GM23338 (cell line): ENCODE results near the gene STAC2. TPM values are rescaled to one million over a fixed set of nuclear protein-coding genes. Genes with fewer than 3 reads are reported as not detected.

Experiments
- ATAC-seq: fragments of 200-7000 bp; cut with Tn5 transposase; 3 replicates; pipeline ENCODE4 v1.9.1; 2020
- DNase-seq: peaks from one replicate; pipeline ENCODE4 v3.0.0-alpha.2; 2015; ENCODE audit warnings: low spot score
- H2AFZ ChIP-seq: fragments of 200-600 bp; sonication (generic); 2 replicates; pipeline ENCODE4 v1.8.0; 2016; ENCODE audit warnings: antibody characterized with exemption, mild to moderate bottlenecking, moderate library complexity
- H3F3A ChIP-seq: fragments of 200-600 bp; sonication (generic); replicated peaks from 2 replicates; pipeline ENCODE4 v1.8.0; 2017; ENCODE audit warnings: antibody characterized with exemption, mixed run types, low read depth
- H3K27ac ChIP-seq: fragments of 200-600 bp; sonication (generic); 2 replicates; pipeline ENCODE4 v1.6.1; 2016; ENCODE audit warnings: low read depth
- H3K27me3 ChIP-seq: fragments of 200-600 bp; sonication (generic); 2 replicates; pipeline ENCODE4 v1.8.0; 2016; ENCODE audit warnings: mild to moderate bottlenecking, mixed run types, moderate library complexity; ENCODE audit not compliant: insufficient read depth
- H3K36me3 ChIP-seq: fragments of 200-600 bp; sonication (generic); 2 replicates; pipeline ENCODE4 v1.8.0; 2016; ENCODE audit warnings: mild to moderate bottlenecking; ENCODE audit not compliant: insufficient read depth
- H3K4me1 ChIP-seq: fragments of 200-600 bp; sonication (generic); 2 replicates; pipeline ENCODE4 v1.8.0; 2016; ENCODE audit warnings: mild to moderate bottlenecking, moderate library complexity; ENCODE audit not compliant: insufficient read depth
- H3K4me2 ChIP-seq: fragments of 200-600 bp; sonication (generic); 2 replicates; pipeline ENCODE4 v1.7.1; 2017; ENCODE audit warnings: mixed run types
- H3K4me3 ChIP-seq: fragments of 200-600 bp; sonication (generic); 2 replicates; pipeline ENCODE4 v1.6.1; 2016; ENCODE audit warnings: mixed run types
- H3K79me2 ChIP-seq: fragments of 200-600 bp; sonication (generic); replicated peaks from 2 replicates; pipeline ENCODE4 v1.8.0; 2017; ENCODE audit warnings: mild to moderate bottlenecking; ENCODE audit not compliant: insufficient read depth
- H3K9me2 ChIP-seq: fragments of 200-600 bp; sonication (generic); 2 replicates; pipeline ENCODE4 v1.8.0; 2017; ENCODE audit not compliant: insufficient read depth
- H4K20me1 ChIP-seq: fragments of 200-600 bp; sonication (generic); replicated peaks from 2 replicates; pipeline ENCODE4 v1.8.0; 2017; ENCODE audit warnings: mild to moderate bottlenecking; ENCODE audit not compliant: insufficient read depth
- H3K27ac Mint-ChIP-seq: 2 replicates; pipeline ENCODE4 v1.8.0; 2020; ENCODE audit warnings: inconsistent platforms, mild to moderate bottlenecking, moderate library complexity, mixed read lengths
- H3K27me3 Mint-ChIP-seq: 3 replicates; pipeline ENCODE4 v1.8.0; 2022; ENCODE audit warnings: low read depth, mild to moderate bottlenecking, moderate library complexity, mixed read lengths, inconsistent platforms; ENCODE audit not compliant: insufficient read depth, poor library complexity
- H3K36me3 Mint-ChIP-seq: 3 replicates; pipeline ENCODE4 v1.8.0; 2021; ENCODE audit warnings: low read depth, mild to moderate bottlenecking, inconsistent platforms, moderate library complexity, mixed read lengths
- H3K4me1 Mint-ChIP-seq: 3 replicates; pipeline ENCODE4 v1.8.0; 2020; ENCODE audit warnings: mild to moderate bottlenecking, inconsistent platforms, mixed read lengths
- H3K4me3 Mint-ChIP-seq: 3 replicates; pipeline ENCODE4 v1.8.0; 2021; ENCODE audit warnings: moderate library complexity, mild to moderate bottlenecking, inconsistent platforms, mixed read lengths
- H3K9me3 Mint-ChIP-seq: 3 replicates; pipeline ENCODE4 v1.8.0; 2020; ENCODE audit warnings: moderate library complexity, mild to moderate bottlenecking, inconsistent platforms, mixed read lengths
- CTCF ChIP-seq, 2 experiments: fragments of 200-600 bp in 1 of 2; sonication (generic) in 1 of 2; conservative IDR thresholded peaks; 2 replicates each; pipeline versions ENCODE4 v1.5.1 to v1.6.1; 2016 to 2017; ENCODE audit warnings: antibody characterized with exemption in 2 of 2, low read depth in 2 of 2, mild to moderate bottlenecking in 2 of 2, moderate library complexity in 1 of 2
- ETS1 ChIP-seq: IDR thresholded peaks from 2 replicates; pipeline ENCODE4 v1.6.1; 2016; ENCODE audit warnings: antibody characterized with exemption
- EZH2phosphoT487 ChIP-seq: fragments of 200-600 bp; sonication (generic); IDR thresholded peaks from one replicate; pipeline ENCODE4 v1.8.1; 2018; ENCODE audit warnings: antibody characterized with exemption; ENCODE audit not compliant: unreplicated experiment
- NANOG ChIP-seq: IDR thresholded peaks from 2 replicates; pipeline ENCODE4 v1.6.1; 2016; ENCODE audit warnings: antibody characterized with exemption, borderline replicate concordance
- POLR2AphosphoS5 ChIP-seq: IDR thresholded peaks from 2 replicates; pipeline ENCODE4 v1.6.1; 2016; ENCODE audit warnings: antibody characterized with exemption, low read depth
- ZNF114 ChIP-seq: fragments of 250-450 bp; sonication (Bioruptor Pico); IDR thresholded peaks from 2 replicates; pipeline ENCODE4 v1.5.0; 2020; ENCODE audit warnings: mild to moderate bottlenecking, moderate library complexity
- polyA plus RNA-seq: library from polyadenylated mRNA; unstranded; fragments of >200 nt; fragmentation: Nextera tagmentation; extraction: Ambion mirVana; gene quantifications from 2 replicates; pipeline ENCODE4 v1.2.1, GENCODE V29; 2016
- total RNA-seq: library from RNA; depleted of rRNA; stranded (reverse); fragments of >200 nt; shearing (Covaris generic); gene quantifications from 2 replicates; pipeline ENCODE4 v1.2.3, GENCODE V29; 2014
- TF ChIP-seq, protein P1 (sequence below): fragments of 250-450 bp; sonication (Bioruptor Pico); IDR thresholded peaks from 2 replicates; pipeline ENCODE4 v1.5.0; 2020; ENCODE audit warnings: mild to moderate bottlenecking, moderate library complexity

STAC2 gene
- total and polyA plus RNA-seq, 2 experiments from 2014 or later, result 1.9 to 3.1 TPM

GRCh38 chr17:39170558-39170957 is 55.2 kb downstream of the STAC2 start (continued):
- TF ChIP-seq ETS1 (no peak), ZNF114 (CRISPR knock-in tag) (no peak), CTCF (conservative IDR thresholded peaks at IDR 0.05; ENCODE audit: low read depth in 2 of 2) (no peak), POLR2AphosphoS5 (no peak)
- TF ChIP-seq, protein P1, sequence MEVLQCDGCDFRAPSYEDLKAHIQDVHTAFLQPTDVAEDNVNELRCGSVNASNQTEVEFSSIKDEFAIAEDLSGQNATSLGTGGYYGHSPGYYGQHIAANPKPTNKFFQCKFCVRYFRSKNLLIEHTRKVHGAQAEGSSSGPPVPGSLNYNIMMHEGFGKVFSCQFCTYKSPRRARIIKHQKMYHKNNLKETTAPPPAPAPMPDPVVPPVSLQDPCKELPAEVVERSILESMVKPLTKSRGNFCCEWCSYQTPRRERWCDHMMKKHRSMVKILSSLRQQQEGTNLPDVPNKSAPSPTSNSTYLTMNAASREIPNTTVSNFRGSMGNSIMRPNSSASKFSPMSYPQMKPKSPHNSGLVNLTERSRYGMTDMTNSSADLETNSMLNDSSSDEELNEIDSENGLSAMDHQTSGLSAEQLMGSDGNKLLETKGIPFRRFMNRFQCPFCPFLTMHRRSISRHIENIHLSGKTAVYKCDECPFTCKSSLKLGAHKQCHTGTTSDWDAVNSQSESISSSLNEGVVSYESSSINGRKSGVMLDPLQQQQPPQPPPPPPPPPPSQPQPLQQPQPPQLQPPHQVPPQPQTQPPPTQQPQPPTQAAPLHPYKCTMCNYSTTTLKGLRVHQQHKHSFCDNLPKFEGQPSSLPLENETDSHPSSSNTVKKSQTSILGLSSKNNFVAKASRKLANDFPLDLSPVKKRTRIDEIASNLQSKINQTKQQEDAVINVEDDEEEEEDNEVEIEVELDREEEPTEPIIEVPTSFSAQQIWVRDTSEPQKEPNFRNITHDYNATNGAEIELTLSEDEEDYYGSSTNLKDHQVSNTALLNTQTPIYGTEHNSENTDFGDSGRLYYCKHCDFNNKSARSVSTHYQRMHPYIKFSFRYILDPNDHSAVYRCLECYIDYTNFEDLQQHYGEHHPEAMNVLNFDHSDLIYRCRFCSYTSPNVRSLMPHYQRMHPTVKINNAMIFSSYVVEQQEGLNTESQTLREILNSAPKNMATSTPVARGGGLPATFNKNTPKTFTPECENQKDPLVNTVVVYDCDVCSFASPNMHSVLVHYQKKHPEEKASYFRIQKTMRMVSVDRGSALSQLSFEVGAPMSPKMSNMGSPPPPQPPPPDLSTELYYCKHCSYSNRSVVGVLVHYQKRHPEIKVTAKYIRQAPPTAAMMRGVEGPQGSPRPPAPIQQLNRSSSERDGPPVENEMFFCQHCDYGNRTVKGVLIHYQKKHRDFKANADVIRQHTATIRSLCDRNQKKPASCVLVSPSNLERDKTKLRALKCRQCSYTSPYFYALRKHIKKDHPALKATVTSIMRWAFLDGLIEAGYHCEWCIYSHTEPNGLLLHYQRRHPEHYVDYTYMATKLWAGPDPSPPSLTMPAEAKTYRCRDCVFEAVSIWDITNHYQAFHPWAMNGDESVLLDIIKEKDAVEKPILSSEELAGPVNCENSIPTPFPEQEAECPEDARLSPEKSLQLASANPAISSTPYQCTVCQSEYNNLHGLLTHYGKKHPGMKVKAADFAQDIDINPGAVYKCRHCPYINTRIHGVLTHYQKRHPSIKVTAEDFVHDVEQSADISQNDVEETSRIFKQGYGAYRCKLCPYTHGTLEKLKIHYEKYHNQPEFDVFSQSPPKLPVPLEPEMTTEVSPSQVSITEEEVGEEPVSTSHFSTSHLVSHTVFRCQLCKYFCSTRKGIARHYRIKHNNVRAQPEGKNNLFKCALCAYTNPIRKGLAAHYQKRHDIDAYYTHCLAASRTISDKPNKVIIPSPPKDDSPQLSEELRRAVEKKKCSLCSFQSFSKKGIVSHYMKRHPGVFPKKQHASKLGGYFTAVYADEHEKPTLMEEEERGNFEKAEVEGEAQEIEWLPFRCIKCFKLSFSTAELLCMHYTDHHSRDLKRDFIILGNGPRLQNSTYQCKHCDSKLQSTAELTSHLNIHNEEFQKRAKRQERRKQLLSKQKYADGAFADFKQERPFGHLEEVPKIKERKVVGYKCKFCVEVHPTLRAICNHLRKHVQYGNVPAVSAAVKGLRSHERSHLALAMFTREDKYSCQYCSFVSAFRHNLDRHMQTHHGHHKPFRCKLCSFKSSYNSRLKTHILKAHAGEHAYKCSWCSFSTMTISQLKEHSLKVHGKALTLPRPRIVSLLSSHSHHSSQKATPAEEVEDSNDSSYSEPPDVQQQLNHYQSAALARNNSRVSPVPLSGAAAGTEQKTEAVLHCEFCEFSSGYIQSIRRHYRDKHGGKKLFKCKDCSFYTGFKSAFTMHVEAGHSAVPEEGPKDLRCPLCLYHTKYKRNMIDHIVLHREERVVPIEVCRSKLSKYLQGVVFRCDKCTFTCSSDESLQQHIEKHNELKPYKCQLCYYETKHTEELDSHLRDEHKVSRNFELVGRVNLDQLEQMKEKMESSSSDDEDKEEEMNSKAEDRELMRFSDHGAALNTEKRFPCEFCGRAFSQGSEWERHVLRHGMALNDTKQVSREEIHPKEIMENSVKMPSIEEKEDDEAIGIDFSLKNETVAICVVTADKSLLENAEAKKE (CRISPR knock-in tag), result no peak

- peaks cover 28% of the 10 kb centered on the region for H3K4me1 Mint-ChIP-seq
- H3K9me3 Mint-ChIP-seq, result peaks cover 9% of the 10 kb centered on the region; the same call in 2 of the 3 replicates
- H3K27ac ChIP-seq, result no peak overlapping the region
- peaks cover 30% of the 10 kb centered on the region for H3K4me1 ChIP-seq
- no peak overlapping the region for H2AFZ ChIP-seq
- peaks cover 8% of the 10 kb centered on the region for H3F3A ChIP-seq
- peaks cover 24% of the 10 kb centered on the region for H3K27me3 Mint-ChIP-seq
- no peak for ATAC-seq
- no peak overlapping the region for H3K4me2 ChIP-seq
- H3K27ac Mint-ChIP-seq, result no peak overlapping the region
- no peaks in the 10 kb centered on the region for H3K36me3 ChIP-seq
- H3K36me3 Mint-ChIP-seq, result peaks cover 9% of the 10 kb centered on the region; the same call in 1 of the 3 replicates
- H3K4me3 ChIP-seq, result no peak overlapping the region
- no peak for DNase-seq
- H3K27me3 ChIP-seq, result peaks cover 30% of the 10 kb centered on the region
- H3K79me2 ChIP-seq, result no peaks in the 10 kb centered on the region
- H3K4me3 Mint-ChIP-seq, result no peak overlapping the region
- no peaks in the 10 kb centered on the region for H3K9me2 ChIP-seq
- no peaks in the 10 kb centered on the region for H4K20me1 ChIP-seq
- no peak for TF ChIP-seq EZH2phosphoT487
- TF ChIP-seq NANOG, result no peak
- TF ChIP-seq, protein P1 (CRISPR knock-in tag), result no peak
Observed at GRCh38 chr17:39170109-39170508, 55.6 kb downstream of the STAC2 start.
